Gastrocnemius medialis (tissue), 4 donors: Measurements from ENCODE around the gene FARS2.

Experiments
- CTCF ChIP-seq, 5 experiments: fragments of 450-650 bp in 3 of 5; fragments of 200-600 bp in 2 of 5; sonication (generic) in 2 of 5; IDR thresholded peaks in 4 of 5; conservative IDR thresholded peaks in 1 of 5; 1 replicate in 4 of 5; 2 replicates in 1 of 5; pipeline ENCODE4 v1.5.1; 2016 to 2019; ENCODE audit warnings: antibody characterized with exemption in 5 of 5, mild to moderate bottlenecking in 3 of 5, moderate library complexity in 3 of 5
- POLR2A ChIP-seq, 2 donors: fragments of 450-650 bp; IDR thresholded peaks; one replicate each; pipeline ENCODE4 v1.6.1; 2017; ENCODE audit warnings: antibody characterized with exemption in 2 of 2, mild to moderate bottlenecking in 2 of 2, moderate library complexity in 2 of 2

- TF ChIP-seq CTCF (IDR thresholded peaks at IDR 0.05 in 4 of 5, conservative IDR thresholded peaks at IDR 0.05 in 1 of 5) (no peak), POLR2A (IDR thresholded peaks at IDR 0.05) (no peak)
Observed at GRCh38 chr6:5752391-5752680, 491.0 kb downstream of the FARS2 start.
